HEK293 (cell line): ENCODE results near the gene CPNE8.

Experiments used
- CTCF ChIA-PET: fragments of 350-600 bp; formaldehyde crosslinking; extraction: SDS; loops from one replicate; lab custom pipeline; 2021; ENCODE audit warnings: antibody characterized with exemption; lab: Yijun Ruan, JAX
- POLR2A ChIA-PET: fragments of 300-600 bp; formaldehyde crosslinking; extraction: SDS; loops from one replicate; lab custom pipeline; 2020; ENCODE audit warnings: antibody characterized with exemption, inconsistent platforms; lab: Yijun Ruan, JAX
- H3K27ac ChIP-seq: fragments of 200-500 bp; sonication (Bioruptor generic); 2 replicates; pipeline ENCODE4 v1.5.1; 2014; ENCODE audit warnings: low read depth, low read length, control low read depth, inconsistent platforms; ENCODE audit errors: extremely low read depth
- H3K36me3 ChIP-seq, 2 experiments: fragments of 200-500 bp in 1 of 2; sonication (Bioruptor generic) in 1 of 2; 1 replicate in 1 of 2; 2 replicates in 1 of 2; pipeline ENCODE4 v1.5.1; 2014 to 2017; ENCODE audit warnings: inconsistent platforms in 2 of 2, low read length in 2 of 2; ENCODE audit not compliant: control insufficient read depth in 2 of 2, insufficient read depth in 1 of 2
- H3K4me1 ChIP-seq: fragments of 200-500 bp; sonication (Bioruptor generic); 2 replicates; pipeline ENCODE4 v1.5.1; 2014; ENCODE audit warnings: mild to moderate bottlenecking, low read length, inconsistent platforms; ENCODE audit not compliant: control insufficient read depth, insufficient read depth
- H3K4me3 ChIP-seq: 2 replicates; pipeline ENCODE4 v1.5.1; 2011; ENCODE audit warnings: low read depth, mild to moderate bottlenecking, control low read depth, low read length, moderate library complexity
- H3K9me3 ChIP-seq: fragments of 200-500 bp; sonication (Bioruptor generic); 2 replicates; pipeline ENCODE4 v1.5.1; 2014; ENCODE audit warnings: low read depth, low read length, inconsistent platforms; ENCODE audit not compliant: control insufficient read depth, insufficient read depth
- KLF7 ChIP-seq: fragments of 450-650 bp; formaldehyde crosslinking; IDR thresholded peaks from 2 replicates; pipeline ENCODE4 v1.5.1; 2016; ENCODE audit warnings: missing biosample characterization, missing genetic modification characterization, borderline replicate concordance
- KLF9 ChIP-seq: fragments of 450-650 bp; formaldehyde crosslinking; IDR thresholded peaks from 2 replicates; pipeline ENCODE4 v1.5.1; 2016; ENCODE audit warnings: missing biosample characterization, missing genetic modification characterization, low read depth
- PATZ1 ChIP-seq: fragments of 450-650 bp; formaldehyde crosslinking; IDR thresholded peaks from 2 replicates; pipeline ENCODE4 v1.5.1; 2016; ENCODE audit warnings: missing biosample characterization, missing genetic modification characterization
- PRDM1 ChIP-seq: fragments of 450-650 bp; formaldehyde crosslinking; IDR thresholded peaks from 2 replicates; pipeline ENCODE4; 2016; ENCODE audit warnings: missing biosample characterization, missing genetic modification characterization
- PRDM6 ChIP-seq: fragments of 450-650 bp; formaldehyde crosslinking; IDR thresholded peaks from 2 replicates; pipeline ENCODE4 v1.5.1; 2017; ENCODE audit warnings: missing biosample characterization, missing genetic modification characterization
- ZBTB1 ChIP-seq: fragments of 450-650 bp; formaldehyde crosslinking; IDR thresholded peaks from 2 replicates; pipeline ENCODE4 v1.5.1; 2016; ENCODE audit warnings: missing biosample characterization, missing genetic modification characterization
- ZBTB17 ChIP-seq: fragments of 450-650 bp; formaldehyde crosslinking; IDR thresholded peaks from 2 replicates; pipeline ENCODE4 v1.5.1; 2016; ENCODE audit warnings: missing biosample characterization, missing genetic modification characterization
- ZFP41 ChIP-seq: fragments of 450-650 bp; formaldehyde crosslinking; IDR thresholded peaks from 2 replicates; pipeline ENCODE4 v1.5.1; 2016; ENCODE audit warnings: missing biosample characterization, missing genetic modification characterization, borderline replicate concordance
- ZFP69B ChIP-seq: fragments of 450-650 bp; formaldehyde crosslinking; IDR thresholded peaks from 2 replicates; pipeline ENCODE4 v1.5.1; 2016; ENCODE audit warnings: missing biosample characterization, missing genetic modification characterization
- ZNF132 ChIP-seq: fragments of 450-650 bp; formaldehyde crosslinking; IDR thresholded peaks from 2 replicates; pipeline ENCODE4 v1.5.1; 2017; ENCODE audit warnings: missing biosample characterization, missing genetic modification characterization, borderline replicate concordance
- ZNF16 ChIP-seq: fragments of 450-650 bp; formaldehyde crosslinking; IDR thresholded peaks from 2 replicates; pipeline ENCODE4 v1.5.1; 2016; ENCODE audit warnings: low read depth, missing biosample characterization, missing genetic modification characterization
- ZNF169 ChIP-seq: fragments of 450-650 bp; formaldehyde crosslinking; IDR thresholded peaks from 2 replicates; pipeline ENCODE4 v1.5.1; 2016; ENCODE audit warnings: missing biosample characterization, missing genetic modification characterization
- ZNF184 ChIP-seq: fragments of 450-650 bp; IDR thresholded peaks from 2 replicates; pipeline ENCODE4 v1.5.1; 2018; ENCODE audit warnings: missing biosample characterization, mild to moderate bottlenecking, missing genetic modification characterization
- ZNF202 ChIP-seq: fragments of 450-650 bp; formaldehyde crosslinking; IDR thresholded peaks from 2 replicates; pipeline ENCODE4 v1.5.1; 2016; ENCODE audit warnings: missing biosample characterization, missing genetic modification characterization, borderline replicate concordance
- ZNF350 ChIP-seq: fragments of 450-650 bp; formaldehyde crosslinking; IDR thresholded peaks from 2 replicates; pipeline ENCODE4 v1.5.0; 2017; ENCODE audit warnings: missing biosample characterization, mild to moderate bottlenecking, missing genetic modification characterization
- ZNF510 ChIP-seq: fragments of 450-650 bp; formaldehyde crosslinking; IDR thresholded peaks from 2 replicates; pipeline ENCODE4 v1.5.1; 2018; ENCODE audit warnings: mild to moderate bottlenecking, missing genetic modification characterization, missing biosample characterization; ENCODE audit not compliant: insufficient replicate concordance
- ZNF513 ChIP-seq: fragments of 450-650 bp; IDR thresholded peaks from 2 replicates; pipeline ENCODE4 v1.5.1; 2018; ENCODE audit warnings: missing biosample characterization, missing genetic modification characterization
- ZNF580 ChIP-seq: fragments of 450-650 bp; formaldehyde crosslinking; IDR thresholded peaks from 2 replicates; pipeline ENCODE4 v1.5.1; 2016; ENCODE audit warnings: missing biosample characterization, missing genetic modification characterization
- ZNF621 ChIP-seq: fragments of 450-650 bp; formaldehyde crosslinking; IDR thresholded peaks from 2 replicates; pipeline ENCODE4 v1.5.1; 2017; ENCODE audit warnings: missing biosample characterization, missing genetic modification characterization
- ZNF623 ChIP-seq: fragments of 450-650 bp; formaldehyde crosslinking; IDR thresholded peaks from 2 replicates; pipeline ENCODE4 v1.5.1; 2016; ENCODE audit warnings: missing biosample characterization, missing genetic modification characterization
- ZNF658 ChIP-seq: fragments of 450-650 bp; formaldehyde crosslinking; IDR thresholded peaks from 2 replicates; pipeline ENCODE4; 2016; ENCODE audit warnings: missing biosample characterization, missing genetic modification characterization
- TF ChIP-seq, protein P1 (sequence below): fragments of 450-650 bp; formaldehyde crosslinking; IDR thresholded peaks from 2 replicates; pipeline ENCODE4 v1.5.1; 2016; ENCODE audit warnings: missing biosample characterization, missing genetic modification characterization
- TF ChIP-seq, protein P2 (sequence below): fragments of 450-650 bp; formaldehyde crosslinking; IDR thresholded peaks from 2 replicates; pipeline ENCODE4 v1.5.1; 2016; ENCODE audit warnings: missing biosample characterization, missing genetic modification characterization

CPNE8 gene

GRCh38 chr12:38782359-38782758, 123.0 kb downstream of the CPNE8 start (continued):
- TF ChIP-seq ZNF513 (no peak), ZBTB1 (tag by site-specific recombination) (no peak), KLF7 (no peak), PATZ1 (tag by site-specific recombination) (no peak), ZBTB17 (tag by site-specific recombination) (no peak)
- TF ChIP-seq, protein P1, sequence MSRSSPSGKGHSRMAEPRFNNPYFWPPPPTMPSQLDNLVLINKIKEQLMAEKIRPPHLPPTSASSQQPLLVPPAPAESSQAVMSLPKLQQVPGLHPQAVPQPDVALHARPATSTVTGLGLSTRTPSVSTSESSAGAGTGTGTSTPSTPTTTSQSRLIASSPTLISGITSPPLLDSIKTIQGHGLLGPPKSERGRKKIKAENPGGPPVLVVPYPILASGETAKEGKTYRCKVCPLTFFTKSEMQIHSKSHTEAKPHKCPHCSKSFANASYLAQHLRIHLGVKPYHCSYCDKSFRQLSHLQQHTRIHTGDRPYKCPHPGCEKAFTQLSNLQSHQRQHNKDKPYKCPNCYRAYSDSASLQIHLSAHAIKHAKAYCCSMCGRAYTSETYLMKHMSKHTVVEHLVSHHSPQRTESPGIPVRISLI (tag by site-specific recombination): no peak

DNA sequence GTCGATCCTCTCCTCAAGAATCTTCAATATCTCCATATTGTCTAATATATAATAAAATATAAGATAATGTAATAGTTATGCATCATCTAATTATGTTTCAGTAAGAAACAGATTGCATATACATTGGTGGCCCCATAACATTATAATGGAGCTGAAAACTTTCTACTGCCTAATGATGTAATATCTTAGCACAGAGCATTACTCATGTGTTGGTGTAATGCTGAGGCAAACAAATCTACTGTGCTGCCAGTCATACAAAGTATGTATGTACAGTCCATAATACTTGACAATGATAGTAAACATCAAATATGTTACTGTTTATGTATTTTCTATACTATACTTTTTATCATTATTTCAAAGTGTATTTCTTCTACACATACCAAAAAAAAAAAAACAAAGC, 128.7 kb downstream of the CPNE8 start:
- no peaks in the 10 kb centered on the region for H3K36me3 ChIP-seq
- POLR2A ChIA-PET: no interaction called here
- H3K4me3 ChIP-seq: no peak overlapping the region
- H3K4me1 ChIP-seq: no peaks in the 10 kb centered on the region
- TF ChIP-seq, protein P2, sequence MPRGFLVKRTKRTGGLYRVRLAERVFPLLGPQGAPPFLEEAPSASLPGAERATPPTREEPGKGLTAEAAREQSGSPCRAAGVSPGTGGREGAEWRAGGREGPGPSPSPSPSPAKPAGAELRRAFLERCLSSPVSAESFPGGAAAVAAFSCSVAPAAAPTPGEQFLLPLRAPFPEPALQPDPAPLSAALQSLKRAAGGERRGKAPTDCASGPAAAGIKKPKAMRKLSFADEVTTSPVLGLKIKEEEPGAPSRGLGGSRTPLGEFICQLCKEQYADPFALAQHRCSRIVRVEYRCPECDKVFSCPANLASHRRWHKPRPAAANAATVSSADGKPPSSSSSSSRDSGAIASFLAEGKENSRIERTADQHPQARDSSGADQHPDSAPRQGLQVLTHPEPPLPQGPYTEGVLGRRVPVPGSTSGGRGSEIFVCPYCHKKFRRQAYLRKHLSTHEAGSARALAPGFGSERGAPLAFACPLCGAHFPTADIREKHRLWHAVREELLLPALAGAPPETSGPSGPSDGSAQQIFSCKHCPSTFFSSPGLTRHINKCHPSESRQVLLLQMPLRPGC (tag by site-specific recombination): no peak
- no peak for TF ChIP-seq ZFP69B (tag by site-specific recombination)
- no peak for TF ChIP-seq ZNF16 (tag by site-specific recombination)
- TF ChIP-seq ZNF623 (tag by site-specific recombination): no peak
- no peak for TF ChIP-seq PRDM1 (tag by site-specific recombination)
- no peak for TF ChIP-seq ZFP41 (tag by site-specific recombination)
- TF ChIP-seq ZNF510 (tag by site-specific recombination): no peak
- TF ChIP-seq ZNF184 (tag by site-specific recombination): no peak
- TF ChIP-seq ZNF621 (tag by site-specific recombination): no peak
- TF ChIP-seq ZNF350 (tag by site-specific recombination): no peak
- no peak for TF ChIP-seq ZNF580 (tag by site-specific recombination)
- TF ChIP-seq ZNF132 (tag by site-specific recombination): no peak
- no peak for TF ChIP-seq KLF9 (tag by site-specific recombination)
- TF ChIP-seq ZNF658 (tag by site-specific recombination): no peak
- TF ChIP-seq ZNF202: no peak
- no peak for TF ChIP-seq ZNF169
- no peak for TF ChIP-seq PRDM6 (tag by site-specific recombination)
- CTCF ChIA-PET: interaction anchor here (0.8 to 0.9 kb wide), 2 partner anchors 130 to 496 kb away, joined by 3 to 10 read pairs; no protein-coding TSS in a partner anchor
- no peaks in the 10 kb centered on the region for H3K9me3 ChIP-seq
- H3K27ac ChIP-seq: no peak overlapping the region
